Femur (tissue), 1 donor: Measurements from ENCODE around the gene TIMP3.
A peak's percentile ranks its signal among the peaks of the same experiment; 100 is the strongest.

Source experiments
- DNase-seq: peaks from one replicate; pipeline ENCODE4 v3.0.0-alpha.2; 2017

TIMP3 gene

GRCh38 chr22:32809786-32810554 is 8.5 kb downstream of the TIMP3 start:
- DNase-seq, result no peak

- DNase-seq, result no peak
These were observed 9.1 kb downstream of the TIMP3 start for GRCh38 chr22:32810555-32811133.

GRCh38 chr22:32811788-32812545 is 10.5 kb downstream of the TIMP3 start:
- DNase-seq, result no peak

- no peak for DNase-seq
These were observed 12.9 kb downstream of the TIMP3 start for GRCh38 chr22:32814285-32814860.

GRCh38 chr22:32815059-32815458 is 13.6 kb downstream of the TIMP3 start:
- no peak for DNase-seq

GRCh38 chr22:32815943-32816342 is 14.4 kb downstream of the TIMP3 start:
- peak; percentile 61 for DNase-seq

GRCh38 chr22:32817137-32817730 is 15.7 kb downstream of the TIMP3 start:
- DNase-seq, result no peak

- DNase-seq, result peak; percentile 60
These were observed 17.1 kb downstream of the TIMP3 start for GRCh38 chr22:32818446-32819115.

- no peak for DNase-seq
These were observed 17.6 kb downstream of the TIMP3 start for GRCh38 chr22:32819120-32819519.

GRCh38 chr22:32820131-32821119 is 18.9 kb downstream of the TIMP3 start:
- no peak for DNase-seq

- DNase-seq, result no peak
These were observed 20.8 kb downstream of the TIMP3 start for GRCh38 chr22:32822179-32822877.

GRCh38 chr22:32823024-32823730 is 21.7 kb downstream of the TIMP3 start:
- DNase-seq, result no peak

- no peak for DNase-seq
These were observed 23.2 kb downstream of the TIMP3 start for GRCh38 chr22:32824531-32825312.

GRCh38 chr22:32826537-32826936 is 25.0 kb downstream of the TIMP3 start:
- DNase-seq, result no peak

GRCh38 chr22:32827049-32827602 is 25.6 kb downstream of the TIMP3 start:
- DNase-seq, result peak; percentile 53

GRCh38 chr22:32828150-32828549 is 26.6 kb downstream of the TIMP3 start:
- no peak for DNase-seq

GRCh38 chr22:32828561-32828960 is 27.1 kb downstream of the TIMP3 start:
- DNase-seq, result no peak

- no peak for DNase-seq
These were observed 27.9 kb downstream of the TIMP3 start for GRCh38 chr22:32829451-32829851.

GRCh38 chr22:32830473-32830872 is 29.0 kb downstream of the TIMP3 start:
- peak; percentile 56 for DNase-seq
